Liver (tissue), 9 donors: ENCODE results near the gene DHX15. TPM values are rescaled to one million over a fixed set of nuclear protein-coding genes. Genes with fewer than 3 reads are reported as not detected.

ENCODE experiments used
- DNase-seq: peaks from one replicate; pipeline ENCODE4 v3.0.0-alpha.2; 2017; ENCODE audit warnings: low spot score
- H3K27ac ChIP-seq, 2 donors: one replicate each; pipeline ENCODE4 v1.7.0; 2013; ENCODE audit warnings: inconsistent platforms in 2 of 2, low read length in 2 of 2, control low read depth in 1 of 2, low read depth in 1 of 2, mild to moderate bottlenecking in 1 of 2
- H3K27me3 ChIP-seq, 4 donors: one replicate each; pipeline versions ENCODE4 v1.6.1 to v1.7.0; 2013; ENCODE audit warnings: low read length in 3 of 4, inconsistent platforms in 1 of 4, mild to moderate bottlenecking in 1 of 4, moderate library complexity in 1 of 4; ENCODE audit not compliant: control insufficient read depth in 4 of 4, insufficient read depth in 4 of 4
- H3K36me3 ChIP-seq, 4 donors: one replicate each; pipeline versions ENCODE4 v1.6.1 to v1.7.0; 2013; ENCODE audit warnings: low read length in 3 of 4, mild to moderate bottlenecking in 3 of 4, low read depth in 1 of 4, moderate library complexity in 1 of 4; ENCODE audit not compliant: control insufficient read depth in 4 of 4, insufficient read depth in 3 of 4
- H3K4me1 ChIP-seq, 4 donors: one replicate each; pipeline versions ENCODE4 v1.6.1 to v1.7.0; 2013; ENCODE audit warnings: low read length in 3 of 4, mild to moderate bottlenecking in 3 of 4, moderate library complexity in 1 of 4; ENCODE audit not compliant: control insufficient read depth in 4 of 4, insufficient read depth in 4 of 4
- H3K4me3 ChIP-seq, 3 donors: one replicate each; pipeline versions ENCODE4 v1.6.1 to v1.7.0; 2013; ENCODE audit warnings: low read length in 3 of 3, control low read depth in 1 of 3, low read depth in 1 of 3, mild to moderate bottlenecking in 1 of 3
- H3K9ac ChIP-seq, 2 donors: one replicate each; pipeline ENCODE4 v1.7.0; 2013; ENCODE audit warnings: low read length in 2 of 2, mild to moderate bottlenecking in 2 of 2, moderate library complexity in 2 of 2, control low read depth in 1 of 2, low read depth in 1 of 2
- H3K9me3 ChIP-seq, 4 donors: one replicate each; pipeline versions ENCODE4 v1.6.1 to v1.7.0; 2013; ENCODE audit warnings: low read length in 3 of 4; ENCODE audit not compliant: control insufficient read depth in 4 of 4
- EGR1 ChIP-seq, 2 donors: IDR thresholded peaks; 2 replicates each; pipeline ENCODE4 v1.6.1; 2016 to 2018; ENCODE audit warnings: antibody characterized with exemption in 2 of 2, low read depth in 2 of 2
- FOXA1 ChIP-seq: IDR thresholded peaks from 2 replicates; pipeline ENCODE4 v1.6.1; 2016; ENCODE audit warnings: antibody characterized with exemption
- FOXA2 ChIP-seq: IDR thresholded peaks from 2 replicates; pipeline ENCODE4 v1.6.1; 2016; ENCODE audit warnings: antibody characterized with exemption
- GABPA ChIP-seq, 2 donors: IDR thresholded peaks in 1 of 2; conservative IDR thresholded peaks in 1 of 2; 2 replicates each; pipeline ENCODE4 v1.6.1; 2016; ENCODE audit warnings: antibody characterized with exemption in 2 of 2, mild to moderate bottlenecking in 1 of 2, moderate library complexity in 1 of 2
- HNF4A ChIP-seq, 2 donors: conservative IDR thresholded peaks; 2 replicates each; pipeline ENCODE4 v1.6.1; 2016; ENCODE audit warnings: antibody characterized with exemption in 2 of 2, mild to moderate bottlenecking in 2 of 2
- HNF4G ChIP-seq: IDR thresholded peaks from 2 replicates; pipeline ENCODE4 v1.6.1; 2016; ENCODE audit warnings: antibody characterized with exemption
- JUND ChIP-seq, 2 donors: IDR thresholded peaks; 2 replicates each; pipeline ENCODE4 v1.6.1; 2016; ENCODE audit warnings: antibody characterized with exemption in 2 of 2
- NR2F2 ChIP-seq: IDR thresholded peaks from 2 replicates; pipeline ENCODE4 v1.6.1; 2016; ENCODE audit warnings: antibody characterized with exemption
- RAD21 ChIP-seq, 2 donors: IDR thresholded peaks; 2 replicates each; pipeline ENCODE4 v1.6.1; 2016; ENCODE audit warnings: antibody characterized with exemption in 2 of 2, mild to moderate bottlenecking in 2 of 2
- RXRA ChIP-seq, 2 donors: IDR thresholded peaks; 2 replicates each; pipeline ENCODE4 v1.6.1; 2017 to 2018; ENCODE audit warnings: antibody characterized with exemption in 2 of 2, mild to moderate bottlenecking in 1 of 2
- SP1 ChIP-seq: IDR thresholded peaks from 2 replicates; pipeline ENCODE4 v1.6.1; 2018; ENCODE audit warnings: antibody characterized with exemption, mild to moderate bottlenecking
- YY1 ChIP-seq: IDR thresholded peaks from 2 replicates; pipeline ENCODE4 v1.6.1; 2016; ENCODE audit warnings: antibody characterized with exemption, mild to moderate bottlenecking
- WGBS: extraction: QIAGEN DNeasy Blood & Tissue Kit; methylation state at CpG from one replicate; pipeline ENCODE4 v1.1.7; 2013; 5-methylcytosine and 5-hydroxymethylcytosine counted together
- polyA plus RNA-seq, 2 donors: library from polyadenylated mRNA; stranded (reverse) in 1 of 2; unstranded in 1 of 2; fragments of 200-250 nt in 1 of 2; fragments of >200 nt in 1 of 2; fragmentation: Nextera tagmentation in 1 of 2; extraction: Ambion mirVana in 1 of 2; gene quantifications; one replicate each; pipeline versions ENCODE4 v1.2.1 to v1.2.3, GENCODE V29; 2013 to 2015
- total RNA-seq, 2 donors: library from RNA; depleted of rRNA; stranded (reverse); fragments of >200 nt; gene quantifications; one replicate each; pipeline ENCODE4 v1.2.3, GENCODE V29; 2014
- TF ChIP-seq, protein P1 (sequence below): IDR thresholded peaks from 2 replicates; pipeline ENCODE4 v1.6.1; 2016; ENCODE audit warnings: antibody characterized with exemption
- TF ChIP-seq, protein P2 (sequence below): IDR thresholded peaks from 2 replicates; pipeline ENCODE4 v1.6.1; 2016; ENCODE audit warnings: antibody characterized with exemption
- TF ChIP-seq, protein P3 (sequence below): IDR thresholded peaks from 2 replicates; pipeline ENCODE4 v1.6.1; 2016; ENCODE audit warnings: antibody characterized with exemption
- TF ChIP-seq, protein P4 (sequence below): IDR thresholded peaks from 2 replicates; pipeline ENCODE4 v1.6.1; 2016; ENCODE audit warnings: antibody characterized with exemption, mild to moderate bottlenecking
- donor health status: healthy.
- donor health status: healthy.
- donor health status: healthy.
- donor health status: healthy.
- donor health status: healthy.

Gene DHX15
- total and polyA plus RNA-seq, 4 donors, result 25.2 to 80.9 (median 51.5) TPM

DNA sequence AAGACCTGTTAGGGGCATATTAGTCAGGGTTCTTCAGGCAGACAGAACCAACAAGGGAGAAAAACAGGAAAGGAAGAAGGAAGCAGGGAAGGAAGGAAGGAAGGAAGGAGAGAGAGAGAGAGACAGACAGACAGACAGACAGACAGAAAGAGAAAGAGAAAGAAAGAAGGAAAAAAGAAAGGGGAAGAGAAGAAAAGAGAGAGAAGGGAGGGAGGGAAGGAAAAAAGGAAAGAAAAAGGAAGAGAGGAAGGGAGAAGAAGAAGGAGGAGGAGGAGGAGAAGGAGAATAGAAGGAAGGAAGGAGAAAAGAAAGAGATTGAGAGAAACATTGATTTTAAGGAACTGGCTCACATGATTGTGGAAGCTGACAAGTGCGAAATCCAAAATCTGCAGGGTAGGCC lies 89.0 kb downstream of the DHX15 start:
- WGBS, result 95% methylated on average over 1 of the region's 1 CpG
- no peak for TF ChIP-seq FOXA1
- no peak for TF ChIP-seq NR2F2
- TF ChIP-seq HNF4G, result no peak
- TF ChIP-seq RAD21 (IDR thresholded peaks at IDR 0.05), result no peak
- TF ChIP-seq FOXA2, result no peak
- no peak for TF ChIP-seq SP1
- TF ChIP-seq, protein P1, sequence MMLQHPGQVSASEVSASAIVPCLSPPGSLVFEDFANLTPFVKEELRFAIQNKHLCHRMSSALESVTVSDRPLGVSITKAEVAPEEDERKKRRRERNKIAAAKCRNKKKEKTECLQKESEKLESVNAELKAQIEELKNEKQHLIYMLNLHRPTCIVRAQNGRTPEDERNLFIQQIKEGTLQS, result no peak
- no peak for TF ChIP-seq GABPA (IDR thresholded peaks at IDR 0.05 in 1 of 2, conservative IDR thresholded peaks at IDR 0.05 in 1 of 2)
- TF ChIP-seq RXRA (IDR thresholded peaks at IDR 0.05), result no peak
- TF ChIP-seq, protein P2, sequence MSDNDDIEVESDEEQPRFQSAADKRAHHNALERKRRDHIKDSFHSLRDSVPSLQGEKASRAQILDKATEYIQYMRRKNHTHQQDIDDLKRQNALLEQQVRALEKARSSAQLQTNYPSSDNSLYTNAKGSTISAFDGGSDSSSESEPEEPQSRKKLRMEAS, result no peak
- TF ChIP-seq HNF4A (conservative IDR thresholded peaks at IDR 0.05), result no peak
- TF ChIP-seq EGR1 (IDR thresholded peaks at IDR 0.05; ENCODE audit: low read depth in 2 of 2), result no peak
- no peak for TF ChIP-seq JUND (IDR thresholded peaks at IDR 0.05)
- TF ChIP-seq, protein P3, sequence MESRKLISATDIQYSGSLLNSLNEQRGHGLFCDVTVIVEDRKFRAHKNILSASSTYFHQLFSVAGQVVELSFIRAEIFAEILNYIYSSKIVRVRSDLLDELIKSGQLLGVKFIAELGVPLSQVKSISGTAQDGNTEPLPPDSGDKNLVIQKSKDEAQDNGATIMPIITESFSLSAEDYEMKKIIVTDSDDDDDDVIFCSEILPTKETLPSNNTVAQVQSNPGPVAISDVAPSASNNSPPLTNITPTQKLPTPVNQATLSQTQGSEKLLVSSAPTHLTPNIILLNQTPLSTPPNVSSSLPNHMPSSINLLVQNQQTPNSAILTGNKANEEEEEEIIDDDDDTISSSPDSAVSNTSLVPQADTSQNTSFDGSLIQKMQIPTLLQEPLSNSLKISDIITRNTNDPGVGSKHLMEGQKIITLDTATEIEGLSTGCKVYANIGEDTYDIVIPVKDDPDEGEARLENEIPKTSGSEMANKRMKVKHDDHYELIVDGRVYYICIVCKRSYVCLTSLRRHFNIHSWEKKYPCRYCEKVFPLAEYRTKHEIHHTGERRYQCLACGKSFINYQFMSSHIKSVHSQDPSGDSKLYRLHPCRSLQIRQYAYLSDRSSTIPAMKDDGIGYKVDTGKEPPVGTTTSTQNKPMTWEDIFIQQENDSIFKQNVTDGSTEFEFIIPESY, result no peak
- Histone ChIP-seq H3K27ac (no peak overlapping the region), H3K4me3 (no peak overlapping the region), H3K27me3 (no peaks in the 10 kb centered on the region), H3K9me3 (no peaks in the 10 kb centered on the region), H3K4me1 (no peaks in the 10 kb centered on the region), H3K36me3 (no peaks in the 10 kb centered on the region), H3K9ac (no peak overlapping the region)
- no peak for DNase-seq

DNA sequence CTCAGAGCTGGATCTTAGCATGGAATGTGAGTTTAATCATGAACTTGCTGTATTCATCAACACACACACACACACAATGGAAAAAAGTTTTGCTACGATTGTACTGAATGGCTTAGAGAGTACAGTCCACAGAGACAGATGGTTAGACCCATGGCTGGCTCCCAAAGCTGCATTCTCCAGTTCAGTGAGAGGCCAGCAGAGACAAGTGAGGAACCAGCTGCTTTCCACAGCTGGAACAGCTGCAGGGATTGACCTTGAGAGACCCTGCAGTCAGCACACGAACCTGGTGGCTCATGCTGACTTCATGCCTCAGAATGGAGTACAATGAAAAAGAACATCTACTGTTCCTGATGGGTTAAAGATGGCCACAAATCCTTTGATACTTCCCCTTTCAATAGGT lies 94.5 kb downstream of the DHX15 start:
- 84% methylated on average over 2 of the region's 2 CpGs for WGBS
- no peak overlapping the region for H3K9ac ChIP-seq
- TF ChIP-seq YY1, result no peak
- TF ChIP-seq HNF4G, result no peak
- TF ChIP-seq, protein P2, result no peak
- TF ChIP-seq HNF4A (conservative IDR thresholded peaks at IDR 0.05), result no peak
- no peak for TF ChIP-seq RXRA (IDR thresholded peaks at IDR 0.05)
- TF ChIP-seq, protein P4, sequence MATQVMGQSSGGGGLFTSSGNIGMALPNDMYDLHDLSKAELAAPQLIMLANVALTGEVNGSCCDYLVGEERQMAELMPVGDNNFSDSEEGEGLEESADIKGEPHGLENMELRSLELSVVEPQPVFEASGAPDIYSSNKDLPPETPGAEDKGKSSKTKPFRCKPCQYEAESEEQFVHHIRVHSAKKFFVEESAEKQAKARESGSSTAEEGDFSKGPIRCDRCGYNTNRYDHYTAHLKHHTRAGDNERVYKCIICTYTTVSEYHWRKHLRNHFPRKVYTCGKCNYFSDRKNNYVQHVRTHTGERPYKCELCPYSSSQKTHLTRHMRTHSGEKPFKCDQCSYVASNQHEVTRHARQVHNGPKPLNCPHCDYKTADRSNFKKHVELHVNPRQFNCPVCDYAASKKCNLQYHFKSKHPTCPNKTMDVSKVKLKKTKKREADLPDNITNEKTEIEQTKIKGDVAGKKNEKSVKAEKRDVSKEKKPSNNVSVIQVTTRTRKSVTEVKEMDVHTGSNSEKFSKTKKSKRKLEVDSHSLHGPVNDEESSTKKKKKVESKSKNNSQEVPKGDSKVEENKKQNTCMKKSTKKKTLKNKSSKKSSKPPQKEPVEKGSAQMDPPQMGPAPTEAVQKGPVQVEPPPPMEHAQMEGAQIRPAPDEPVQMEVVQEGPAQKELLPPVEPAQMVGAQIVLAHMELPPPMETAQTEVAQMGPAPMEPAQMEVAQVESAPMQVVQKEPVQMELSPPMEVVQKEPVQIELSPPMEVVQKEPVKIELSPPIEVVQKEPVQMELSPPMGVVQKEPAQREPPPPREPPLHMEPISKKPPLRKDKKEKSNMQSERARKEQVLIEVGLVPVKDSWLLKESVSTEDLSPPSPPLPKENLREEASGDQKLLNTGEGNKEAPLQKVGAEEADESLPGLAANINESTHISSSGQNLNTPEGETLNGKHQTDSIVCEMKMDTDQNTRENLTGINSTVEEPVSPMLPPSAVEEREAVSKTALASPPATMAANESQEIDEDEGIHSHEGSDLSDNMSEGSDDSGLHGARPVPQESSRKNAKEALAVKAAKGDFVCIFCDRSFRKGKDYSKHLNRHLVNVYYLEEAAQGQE, result no peak
- no peak for TF ChIP-seq FOXA1
- TF ChIP-seq GABPA (IDR thresholded peaks at IDR 0.05 in 1 of 2, conservative IDR thresholded peaks at IDR 0.05 in 1 of 2), result no peak
- no peaks in the 10 kb centered on the region for H3K27me3 ChIP-seq
- DNase-seq, result no peak
- H3K4me3 ChIP-seq, result no peak overlapping the region
- no peaks in the 10 kb centered on the region for H3K36me3 ChIP-seq
- H3K4me1 ChIP-seq, result no peaks in the 10 kb centered on the region
- H3K9me3 ChIP-seq, result no peaks in the 10 kb centered on the region
- H3K27ac ChIP-seq, result no peak overlapping the region
